BE2C (cell line): ENCODE results near the gene APBB2.

ENCODE experiments used
- DNase-seq: peaks from one replicate; pipeline ENCODE4 v3.0.0-alpha.2; 2020
- H3K27me3 ChIP-seq: fragments of 250-450 bp; sonication (Bioruptor Pico); 2 replicates; pipeline ENCODE4 v1.5.1; 2020; ENCODE audit warnings: mild to moderate bottlenecking
- H3K36me3 ChIP-seq: fragments of 250-450 bp; sonication (Bioruptor Pico); 2 replicates; pipeline ENCODE4 v1.5.1; 2020; ENCODE audit warnings: mild to moderate bottlenecking
- H3K4me1 ChIP-seq: fragments of 250-450 bp; sonication (Bioruptor Pico); 2 replicates; pipeline ENCODE4 v1.5.1; 2020
- H3K4me3 ChIP-seq: 2 replicates; pipeline ENCODE4 v1.5.1; 2011; ENCODE audit warnings: low read depth, low read length
- H3K9me3 ChIP-seq: fragments of 250-450 bp; sonication (Bioruptor Pico); 2 replicates; pipeline ENCODE4 v1.5.1; 2020
- CTCF ChIP-seq: IDR thresholded peaks from 2 replicates; pipeline ENCODE4 v1.5.1; 2012; ENCODE audit warnings: mild to moderate bottlenecking, low read depth, low read length

The APBB2 gene

DNA sequence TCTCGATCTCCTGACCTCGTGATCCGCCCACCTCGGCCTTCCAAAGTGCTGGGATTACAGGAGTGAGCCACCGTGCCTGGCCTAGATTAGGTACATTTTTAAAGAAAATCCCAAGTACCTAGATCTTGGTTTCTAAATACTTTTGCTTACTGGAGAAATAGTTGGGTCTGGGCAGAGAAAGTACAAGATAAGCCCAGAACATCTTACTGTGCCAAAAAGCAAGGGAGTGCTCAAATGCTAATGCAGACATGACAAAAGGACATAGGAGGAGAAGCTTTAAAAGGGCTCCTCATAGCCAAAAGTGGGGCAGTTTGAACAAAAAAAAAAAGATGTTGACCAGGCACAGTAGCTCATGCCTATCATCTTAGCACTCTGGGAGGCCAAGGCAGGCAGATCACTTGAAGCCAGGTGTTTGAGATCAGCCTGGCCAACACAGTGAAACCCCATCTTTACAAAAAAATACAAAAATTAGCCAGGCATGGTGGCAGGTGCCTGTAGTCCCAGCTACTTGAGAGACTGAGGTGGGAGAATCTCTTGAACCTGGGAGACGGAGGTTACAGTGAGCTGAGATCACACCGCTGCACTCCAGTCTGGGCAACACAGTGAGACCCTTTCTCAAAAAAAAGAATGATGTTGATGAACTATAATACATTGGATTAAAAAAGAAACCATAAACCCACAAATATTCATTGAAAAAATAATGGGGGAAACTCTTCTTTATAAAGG is 107.5 kb downstream of the APBB2 start:
- H3K4me3 ChIP-seq, result no peak overlapping the region
- H3K4me1 ChIP-seq, result no peaks in the 10 kb centered on the region; the same call in 1 of the 2 replicates
- no peak for TF ChIP-seq CTCF
- H3K36me3 ChIP-seq, result no peaks in the 10 kb centered on the region
- H3K9me3 ChIP-seq, result no peaks in the 10 kb centered on the region
- DNase-seq, result no peak
- H3K27me3 ChIP-seq, result no peaks in the 10 kb centered on the region

DNA sequence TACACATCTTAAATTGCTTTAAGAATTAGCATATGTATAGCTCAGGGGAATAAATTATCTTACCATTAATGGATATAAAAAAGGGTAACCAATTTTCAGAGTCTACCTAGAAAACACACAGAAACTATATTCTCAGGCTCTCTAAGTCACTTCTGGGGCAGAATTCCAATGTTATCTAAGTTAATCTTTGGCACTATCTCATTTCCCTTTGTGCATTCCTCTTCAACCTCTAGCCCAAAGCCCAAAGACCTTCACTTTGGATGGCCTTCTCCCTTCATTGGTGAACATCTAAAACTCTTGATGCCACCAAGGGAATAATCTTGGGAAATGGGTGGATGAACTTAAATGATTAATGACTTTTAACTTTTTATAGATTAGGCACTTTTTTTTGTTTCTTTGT is 108.3 kb downstream of the APBB2 start:
- no peak for DNase-seq
- no peak for TF ChIP-seq CTCF
- no peaks in the 10 kb centered on the region for H3K9me3 ChIP-seq
- no peak overlapping the region for H3K4me3 ChIP-seq
- H3K36me3 ChIP-seq, result no peaks in the 10 kb centered on the region
- H3K27me3 ChIP-seq, result no peaks in the 10 kb centered on the region
- H3K4me1 ChIP-seq, result no peaks in the 10 kb centered on the region; the same call in 1 of the 2 replicates

DNA sequence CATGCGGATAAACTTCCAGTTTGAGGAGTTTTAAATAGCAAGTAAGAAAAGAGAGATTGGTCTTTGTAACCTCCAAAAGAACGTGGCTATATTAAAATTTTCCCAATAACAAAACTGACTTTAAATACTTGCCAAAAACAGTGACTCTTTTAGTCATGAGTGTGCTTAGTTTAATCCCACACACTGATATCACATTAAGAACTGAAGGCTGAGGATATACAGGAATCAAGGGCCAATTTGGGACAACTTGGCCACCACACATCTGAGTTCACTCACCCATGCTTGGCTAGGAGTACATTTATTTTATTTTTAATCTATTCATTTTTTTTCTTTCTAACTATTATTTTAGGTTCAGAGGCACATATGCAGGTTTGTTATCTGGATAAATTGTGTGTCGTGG is 110.2 kb downstream of the APBB2 start:
- H3K4me1 ChIP-seq, result no peaks in the 10 kb centered on the region
- H3K27me3 ChIP-seq, result no peaks in the 10 kb centered on the region
- H3K9me3 ChIP-seq, result no peaks in the 10 kb centered on the region
- no peak for TF ChIP-seq CTCF
- no peak overlapping the region for H3K4me3 ChIP-seq
- no peak for DNase-seq
- no peaks in the 10 kb centered on the region for H3K36me3 ChIP-seq

GRCh38 chr4:41103657-41104056 is 110.7 kb downstream of the APBB2 start:
- TF ChIP-seq CTCF, result no peak
- no peak for DNase-seq
- Histone ChIP-seq H3K9me3 (no peaks in the 10 kb centered on the region), H3K27me3 (no peaks in the 10 kb centered on the region), H3K4me3 (no peak overlapping the region), H3K36me3 (no peaks in the 10 kb centered on the region), H3K4me1 (no peaks in the 10 kb centered on the region)

- no peaks in the 10 kb centered on the region for H3K36me3 ChIP-seq
- H3K4me3 ChIP-seq, result no peak overlapping the region
- DNase-seq, result no peak
- no peak for TF ChIP-seq CTCF
- no peaks in the 10 kb centered on the region for H3K9me3 ChIP-seq
- no peaks in the 10 kb centered on the region for H3K4me1 ChIP-seq
- H3K27me3 ChIP-seq, result no peaks in the 10 kb centered on the region
Measured at GRCh38 chr4:41102414-41103092, 111.8 kb downstream of the APBB2 start.
